PC-3 (cell line): ENCODE results near the gene IRX2.

Experiments
- EZH2 ChIP-seq: fragments of 300-600 bp; sonication (generic); IDR thresholded peaks from one replicate; pipeline ENCODE4 v1.6.1; 2017; ENCODE audit warnings: antibody characterized with exemption, mild to moderate bottlenecking, low read length; ENCODE audit not compliant: unreplicated experiment
- TF ChIP-seq, protein P1 (sequence below): fragments of 300-600 bp; sonication (generic); conservative IDR thresholded peaks from 2 replicates; pipeline ENCODE4 v1.5.1; 2017; ENCODE audit warnings: antibody characterized with exemption, low read depth, mild to moderate bottlenecking, low read length

GRCh38 chr5:2773327-2773726 is 21.9 kb upstream of the IRX2 start:
- TF ChIP-seq, protein P1, sequence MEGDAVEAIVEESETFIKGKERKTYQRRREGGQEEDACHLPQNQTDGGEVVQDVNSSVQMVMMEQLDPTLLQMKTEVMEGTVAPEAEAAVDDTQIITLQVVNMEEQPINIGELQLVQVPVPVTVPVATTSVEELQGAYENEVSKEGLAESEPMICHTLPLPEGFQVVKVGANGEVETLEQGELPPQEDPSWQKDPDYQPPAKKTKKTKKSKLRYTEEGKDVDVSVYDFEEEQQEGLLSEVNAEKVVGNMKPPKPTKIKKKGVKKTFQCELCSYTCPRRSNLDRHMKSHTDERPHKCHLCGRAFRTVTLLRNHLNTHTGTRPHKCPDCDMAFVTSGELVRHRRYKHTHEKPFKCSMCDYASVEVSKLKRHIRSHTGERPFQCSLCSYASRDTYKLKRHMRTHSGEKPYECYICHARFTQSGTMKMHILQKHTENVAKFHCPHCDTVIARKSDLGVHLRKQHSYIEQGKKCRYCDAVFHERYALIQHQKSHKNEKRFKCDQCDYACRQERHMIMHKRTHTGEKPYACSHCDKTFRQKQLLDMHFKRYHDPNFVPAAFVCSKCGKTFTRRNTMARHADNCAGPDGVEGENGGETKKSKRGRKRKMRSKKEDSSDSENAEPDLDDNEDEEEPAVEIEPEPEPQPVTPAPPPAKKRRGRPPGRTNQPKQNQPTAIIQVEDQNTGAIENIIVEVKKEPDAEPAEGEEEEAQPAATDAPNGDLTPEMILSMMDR = no peak
- TF ChIP-seq EZH2 = no peak
